WERI-Rb-1 (cell line): ENCODE results near the gene DAZAP1.
A peak's percentile ranks its signal among the peaks of the same experiment; 100 is the strongest.

ENCODE experiments used
- DNase-seq: peaks from one replicate; pipeline ENCODE4 v3.0.0-alpha.2; 2020
- H3K27ac ChIP-seq: fragments of 250-450 bp; sonication (Bioruptor Pico); 2 replicates; pipeline ENCODE4 v1.5.1; 2020; ENCODE audit warnings: mild to moderate bottlenecking, moderate library complexity
- H3K27me3 ChIP-seq: fragments of 250-450 bp; sonication (Bioruptor Pico); 2 replicates; pipeline ENCODE4 v1.5.1; 2021; ENCODE audit warnings: mild to moderate bottlenecking, low read depth, moderate library complexity; ENCODE audit not compliant: insufficient read depth, severe bottlenecking
- H3K36me3 ChIP-seq: fragments of 250-450 bp; sonication (Bioruptor Pico); 2 replicates; pipeline ENCODE4 v1.5.1; 2020; ENCODE audit warnings: mild to moderate bottlenecking, moderate library complexity
- H3K4me3 ChIP-seq: 2 replicates; pipeline ENCODE4 v1.5.1; 2011; ENCODE audit warnings: low read depth, mild to moderate bottlenecking, control low read depth, low read length
- H3K9me3 ChIP-seq: fragments of 250-450 bp; sonication (Bioruptor Pico); 2 replicates; pipeline ENCODE4 v1.5.1; 2021; ENCODE audit warnings: mild to moderate bottlenecking, moderate library complexity; ENCODE audit not compliant: severe bottlenecking
- CTCF ChIP-seq: IDR thresholded peaks from 2 replicates; pipeline ENCODE4 v1.5.1; 2011; ENCODE audit warnings: low read depth, mild to moderate bottlenecking, control low read depth, inconsistent platforms, low read length

DAZAP1 gene

GRCh38 chr19:1421958-1422305 lies 14.5 kb downstream of the DAZAP1 start:
- no peak for DNase-seq
- H3K36me3 ChIP-seq, result peaks cover 79% of the 10 kb centered on the region
- H3K9me3 ChIP-seq, result no peaks in the 10 kb centered on the region
- no peak for TF ChIP-seq CTCF
- no peaks in the 10 kb centered on the region for H3K27me3 ChIP-seq
- H3K4me3 ChIP-seq, result no peak overlapping the region
- H3K27ac ChIP-seq, result no peak overlapping the region

GRCh38 chr19:1422360-1422759 lies 15.0 kb downstream of the DAZAP1 start:
- no peak for TF ChIP-seq CTCF
- DNase-seq, result no peak

GRCh38 chr19:1422943-1423342 lies 15.6 kb downstream of the DAZAP1 start:
- H3K4me3 ChIP-seq, result no peak overlapping the region
- no peaks in the 10 kb centered on the region for H3K9me3 ChIP-seq
- DNase-seq, result no peak
- peaks cover 75% of the 10 kb centered on the region for H3K36me3 ChIP-seq
- 0 out of 2 replicates have a peak, but pooled peaks have one; percentile 6 for TF ChIP-seq CTCF
- no peaks in the 10 kb centered on the region for H3K27me3 ChIP-seq
- H3K27ac ChIP-seq, result no peak overlapping the region

More at GRCh38 chr19:1422360-1422759, 15.0 kb downstream of the DAZAP1 start:
- no peaks in the 10 kb centered on the region for H3K9me3 ChIP-seq
- H3K36me3 ChIP-seq, result peaks cover 75% of the 10 kb centered on the region
- no peak overlapping the region for H3K27ac ChIP-seq
- H3K4me3 ChIP-seq, result no peak overlapping the region
- no peaks in the 10 kb centered on the region for H3K27me3 ChIP-seq

- TF ChIP-seq CTCF, result no peak
- H3K9me3 ChIP-seq, result no peaks in the 10 kb centered on the region
- DNase-seq, result no peak
- H3K27ac ChIP-seq, result no peak overlapping the region
- H3K36me3 ChIP-seq, result peaks cover 79% of the 10 kb centered on the region
- no peaks in the 10 kb centered on the region for H3K27me3 ChIP-seq
- H3K4me3 ChIP-seq, result no peak overlapping the region
Measured at GRCh38 chr19:1423436-1424191, 16.2 kb downstream of the DAZAP1 start.

- TF ChIP-seq CTCF, result no peak
- no peak for DNase-seq
- Histone ChIP-seq H3K9me3 (no peaks in the 10 kb centered on the region), H3K36me3 (peaks cover 80% of the 10 kb centered on the region), H3K4me3 (no peak overlapping the region), H3K27me3 (no peaks in the 10 kb centered on the region), H3K27ac (no peak overlapping the region)
Measured at GRCh38 chr19:1424192-1424955, 17.0 kb downstream of the DAZAP1 start.
